Raji (cell line): ENCODE measurements around the gene ETNK1.

ENCODE experiments used
- POLR2A ChIP-seq: IDR thresholded peaks from 2 replicates; pipeline ENCODE4 v1.6.1; 2011; ENCODE audit warnings: low read depth, low read length, control low read depth; ENCODE audit not compliant: insufficient read depth

Gene ETNK1

GRCh38 chr12:22667122-22667521 is 42.2 kb downstream of the ETNK1 start:
- no peak for TF ChIP-seq POLR2A

DNA sequence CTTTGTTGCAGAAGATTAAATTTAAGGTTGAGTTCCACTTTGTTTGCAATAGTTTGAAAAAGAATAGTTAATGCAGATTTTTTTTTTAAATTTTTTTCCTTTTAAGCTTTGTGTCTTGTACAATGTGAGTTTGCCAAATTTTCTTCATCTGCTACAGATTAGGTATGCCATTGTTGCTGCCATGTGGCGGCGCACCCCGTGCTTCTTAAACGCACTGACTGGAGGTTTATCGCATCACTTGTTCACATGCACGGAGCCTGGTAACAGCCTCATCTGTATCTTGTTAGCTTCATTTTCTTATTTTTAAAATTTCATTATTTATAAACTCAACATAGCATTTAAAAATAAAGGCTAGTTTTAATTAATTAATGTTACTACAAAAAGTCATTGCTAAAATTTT is 43.5 kb downstream of the ETNK1 start:
- no peak for TF ChIP-seq POLR2A

GRCh38 chr12:22670762-22671161 is 45.8 kb downstream of the ETNK1 start:
- no peak for TF ChIP-seq POLR2A

GRCh38 chr12:22672951-22673350 is 48.0 kb downstream of the ETNK1 start:
- no peak for TF ChIP-seq POLR2A

DNA sequence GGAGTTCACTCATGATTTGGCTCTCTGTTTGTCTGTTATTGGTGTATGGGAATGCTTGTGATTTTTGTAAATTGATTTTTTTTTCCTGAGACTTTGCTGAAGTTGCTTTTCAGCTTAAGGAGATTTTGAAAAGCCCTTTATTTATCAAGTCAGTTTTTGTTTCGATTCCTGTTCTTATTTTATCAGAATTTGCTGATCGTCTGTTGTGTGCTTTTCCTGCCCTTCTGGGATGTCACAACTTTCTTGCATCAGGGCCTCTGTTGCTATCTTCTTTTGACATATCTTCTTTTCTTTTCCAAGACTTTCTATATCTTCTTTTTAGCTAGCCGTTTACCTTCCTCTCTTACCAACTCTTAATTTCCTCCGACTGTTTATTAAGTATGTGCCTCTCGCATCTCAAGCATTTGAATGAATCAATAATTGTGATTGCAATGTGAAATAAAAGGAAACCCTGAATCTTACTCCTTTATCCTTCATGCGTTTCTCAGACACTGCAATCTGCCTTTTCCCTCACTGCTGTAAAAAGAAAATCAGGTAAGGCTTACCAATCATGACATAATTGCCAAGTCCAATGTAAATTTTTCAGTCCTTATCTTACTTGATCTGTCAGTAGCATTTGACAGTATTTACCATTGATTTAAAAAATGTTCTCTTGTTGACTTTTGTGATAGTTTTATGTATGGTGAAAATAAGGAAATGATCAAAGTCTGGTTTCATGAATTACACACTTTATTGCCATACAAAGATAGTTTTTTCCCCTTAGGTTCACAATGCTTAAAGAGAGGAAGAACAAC is 53.0 kb downstream of the ETNK1 start:
- TF ChIP-seq POLR2A, result no peak

DNA sequence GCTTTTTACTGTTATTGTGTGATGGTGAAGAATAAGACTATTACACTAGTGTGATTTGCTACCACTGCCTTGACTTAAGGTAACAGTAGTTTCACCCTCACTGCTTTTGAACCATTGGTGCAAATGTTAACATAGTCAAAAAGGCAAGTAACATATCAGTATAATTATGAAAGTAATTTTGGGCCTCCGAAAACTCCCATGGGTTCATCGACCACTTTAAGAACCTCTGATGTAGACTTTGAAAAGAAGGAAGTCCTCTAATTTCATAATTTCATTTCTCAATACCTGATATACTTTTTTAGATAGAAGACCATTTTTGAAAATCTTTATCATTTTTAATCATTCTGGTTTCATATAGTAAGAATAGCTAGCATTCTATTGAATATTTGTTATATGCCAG is 57.7 kb downstream of the ETNK1 start:
- no peak for TF ChIP-seq POLR2A

GRCh38 chr12:22683131-22683530 is 58.2 kb downstream of the ETNK1 start:
- no peak for TF ChIP-seq POLR2A

DNA sequence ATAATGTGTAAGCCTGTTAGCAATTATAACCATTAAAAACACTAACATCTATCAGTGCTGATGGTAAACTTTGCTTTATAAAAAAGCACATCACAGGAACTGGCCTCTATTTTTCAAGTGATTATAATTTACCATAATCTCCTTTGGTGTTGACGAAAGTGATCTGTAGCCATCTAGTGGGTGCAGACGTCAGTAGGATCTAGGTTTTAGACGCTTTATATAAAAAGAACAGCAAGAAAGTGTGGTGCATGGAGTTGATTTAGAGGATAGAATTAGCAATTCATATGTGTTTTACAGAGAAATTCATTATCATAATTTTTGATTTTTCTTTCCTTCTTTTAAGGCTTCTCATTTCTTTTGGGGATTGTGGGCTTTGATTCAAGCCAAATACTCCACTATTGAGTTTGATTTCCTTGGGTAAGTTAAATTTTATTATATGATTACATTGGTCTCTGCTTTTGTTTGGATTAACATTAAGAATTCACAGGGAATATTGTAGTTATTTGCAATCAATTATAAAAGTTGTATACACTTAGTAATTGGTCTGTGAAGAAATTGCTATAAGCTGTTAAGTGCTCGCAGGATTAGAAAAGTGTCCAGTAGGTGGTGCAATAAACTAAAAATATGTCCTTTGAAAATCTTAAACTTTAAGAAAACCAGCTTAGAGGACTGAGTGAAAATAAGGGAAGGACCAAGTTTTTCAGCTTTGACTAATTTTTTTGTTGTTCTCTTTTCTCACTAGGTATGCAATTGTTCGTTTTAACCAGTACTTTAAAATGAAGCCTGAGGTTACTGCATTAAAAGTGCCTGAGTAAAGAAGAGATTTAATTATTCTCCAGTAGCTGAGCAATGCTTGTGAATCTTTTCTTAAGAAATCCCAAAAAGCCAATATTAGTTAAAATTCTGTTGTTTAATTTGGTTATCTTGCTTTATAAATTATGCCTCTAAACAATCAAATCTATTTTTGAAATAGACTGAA is 59.5 kb downstream of the ETNK1 start:
- no peak for TF ChIP-seq POLR2A

- TF ChIP-seq POLR2A, result no peak
These were observed 61.2 kb downstream of the ETNK1 start for GRCh38 chr12:22686193-22686592.

DNA sequence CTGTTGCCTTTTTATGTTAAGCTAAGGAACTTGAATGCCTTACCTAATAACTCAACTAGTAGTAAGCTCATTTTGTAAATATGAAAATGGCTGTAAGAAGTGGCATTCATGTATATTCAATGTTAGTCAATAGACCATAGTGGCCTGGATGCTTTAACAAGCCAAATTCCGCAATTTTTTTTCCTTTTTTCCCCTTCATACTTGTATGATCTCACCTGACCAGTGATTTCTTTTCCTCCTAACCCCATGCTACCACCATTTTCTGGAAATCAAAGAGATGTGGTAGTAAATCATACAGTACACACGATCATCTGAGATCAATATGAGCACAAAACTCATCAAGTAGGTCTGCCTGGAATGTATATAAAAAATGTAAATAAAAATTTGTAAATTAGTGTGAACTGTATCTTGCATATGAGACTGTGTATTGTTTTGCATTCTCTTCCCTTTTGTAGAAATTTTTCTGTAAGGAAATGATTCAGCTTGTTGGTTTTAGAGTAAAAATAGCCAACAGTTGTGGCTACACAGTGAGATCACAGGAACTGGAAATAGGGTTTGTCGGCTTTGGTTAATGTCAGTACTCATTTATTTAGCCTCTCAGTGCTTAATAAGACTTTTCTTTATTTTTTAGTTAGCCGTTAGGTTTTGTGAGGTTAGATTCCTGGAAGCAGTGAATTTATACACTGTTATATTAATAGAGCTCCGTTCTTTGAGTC is 62.5 kb downstream of the ETNK1 start:
- no peak for TF ChIP-seq POLR2A

- TF ChIP-seq POLR2A, result no peak
These were observed 64.9 kb downstream of the ETNK1 start for GRCh38 chr12:22689876-22690275.

- TF ChIP-seq POLR2A, result no peak
These were observed 66.3 kb downstream of the ETNK1 start for GRCh38 chr12:22691319-22691718.

GRCh38 chr12:22692964-22693555 is 68.1 kb downstream of the ETNK1 start:
- no peak for TF ChIP-seq POLR2A

DNA sequence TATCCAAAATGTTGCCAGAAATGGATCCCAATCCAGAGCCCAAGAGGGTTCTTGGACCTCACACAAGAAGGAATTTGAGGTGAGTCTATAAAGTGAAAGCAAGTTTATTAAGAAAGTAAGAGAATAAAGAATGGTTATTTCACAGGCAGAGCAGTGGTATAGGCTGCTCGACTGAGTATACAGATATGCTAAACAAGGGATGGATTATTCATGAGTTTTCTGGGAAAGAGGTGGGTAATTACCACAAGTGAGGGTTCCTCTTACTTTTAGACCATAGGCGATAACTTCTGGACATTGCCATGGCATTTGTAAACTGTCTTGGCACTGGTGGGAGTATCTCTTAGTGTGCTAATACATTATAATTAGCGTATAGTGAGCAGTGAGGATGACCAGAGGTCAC is 73.6 kb downstream of the ETNK1 start:
- no peak for TF ChIP-seq POLR2A

DNA sequence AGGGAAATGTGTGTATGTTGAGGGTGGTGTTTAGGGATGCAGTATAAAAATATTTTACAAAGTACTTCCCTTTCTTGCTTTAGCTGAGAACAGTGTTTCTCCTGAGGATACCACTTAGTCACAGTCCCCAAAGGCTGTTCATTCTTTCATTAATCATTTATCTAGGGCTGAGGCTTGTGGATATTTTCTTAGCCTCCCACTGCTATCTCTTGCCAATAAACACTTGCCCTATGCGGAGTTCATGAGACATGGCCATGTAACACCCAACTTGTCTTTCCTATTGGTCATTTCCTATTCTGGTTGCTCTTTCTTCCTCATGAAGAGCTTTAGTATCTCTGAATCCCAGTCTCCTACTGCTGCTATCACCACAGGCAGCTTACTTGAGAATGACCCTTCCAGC is 75.1 kb downstream of the ETNK1 start:
- no peak for TF ChIP-seq POLR2A
